HepG2 (cell line): ENCODE results near the gene TRABD. TPM values are rescaled to one million over a fixed set of nuclear protein-coding genes. Genes with fewer than 3 reads are reported as not detected.

Source experiments
- ATAC-seq: fragments of 200-7000 bp; cut with Tn5 transposase; 3 replicates; pipeline ENCODE4 v1.9.1; 2020; ENCODE audit warnings: mild to moderate bottlenecking, moderate library complexity
- BruUV-seq: library from RNA; stranded (reverse); fragments of 400-500 nt; replicated peaks from 2 replicates; lab custom pipeline; 2021; lab: Mats Ljungman, UMichigan
- CTCF ChIA-PET: fragments of 300-600 bp; formaldehyde crosslinking; extraction: SDS; loops from one replicate; lab custom pipeline; 2021; ENCODE audit warnings: low total read pairs, inconsistent platforms, low intra/inter-chr PET ratio; lab: Yijun Ruan, JAX
- POLR2A ChIA-PET: fragments of 350-600 bp; sonication (Branson Sonifier 250); formaldehyde crosslinking; loops from one replicate; lab custom pipeline; 2020; ENCODE audit warnings: antibody characterized with exemption, inconsistent platforms; lab: Yijun Ruan, JAX
- DNase-seq: peaks from one replicate; pipeline ENCODE4 v3.0.0-alpha.2; 2015; ENCODE audit warnings: low spot score
- FAIRE-seq: peaks from 3 replicates; lab custom pipeline; 2011; peaks lifted over from hg19 to GRCh38; lab: Jason Lieb, UNC
- H2AFZ ChIP-seq: one replicate; pipeline ENCODE4 v1.6.1; 2011; ENCODE audit warnings: low read length, inconsistent platforms
- H3K27ac ChIP-seq: fragments of 300-600 bp; 3 replicates; pipeline ENCODE4 v1.8.0; 2011; ENCODE audit warnings: mixed run types, mild to moderate bottlenecking, mixed read lengths, low read length, inconsistent platforms; ENCODE audit not compliant: insufficient read depth; ENCODE audit errors: extremely low read length
- H3K27me3 ChIP-seq, 2 experiments: fragments of 200-600 bp in 1 of 2; 2 replicates in 1 of 2; 3 replicates in 1 of 2; pipeline versions ENCODE4 v1.6.0 to v1.8.0; 2011; ENCODE audit warnings: low read length in 2 of 2, mild to moderate bottlenecking in 2 of 2, moderate library complexity in 2 of 2, inconsistent platforms in 1 of 2; ENCODE audit not compliant: insufficient read depth in 2 of 2, control insufficient read depth in 1 of 2
- H3K36me3 ChIP-seq, 2 experiments: fragments of 200-600 bp in 1 of 2; replicated peaks in 1 of 2; 2 replicates in 1 of 2; 3 replicates in 1 of 2; pipeline versions ENCODE4 v1.5.1 to v1.8.0; 2011; ENCODE audit warnings: low read length in 2 of 2, inconsistent platforms in 1 of 2; ENCODE audit not compliant: insufficient read depth in 2 of 2, control insufficient read depth in 1 of 2
- H3K4me1 ChIP-seq: 2 replicates; pipeline ENCODE4 v1.5.1; 2012; ENCODE audit warnings: low read length, inconsistent platforms; ENCODE audit not compliant: insufficient read depth
- H3K4me2 ChIP-seq: 2 replicates; pipeline ENCODE4 v1.6.0; 2011; ENCODE audit warnings: low read depth, low read length, inconsistent platforms
- H3K4me3 ChIP-seq, 3 experiments: fragments of 200-600 bp in 1 of 3; sonication (generic), shearing (Covaris generic) in 1 of 3; replicated peaks in 1 of 3; 2 replicates each; pipeline ENCODE4 v1.5.1; 2011 to 2016; ENCODE audit warnings: low read length in 3 of 3, inconsistent platforms in 2 of 3, low read depth in 2 of 3, mild to moderate bottlenecking in 2 of 3, control low read depth in 1 of 3, mixed read lengths in 1 of 3; ENCODE audit not compliant: insufficient read depth in 1 of 3
- H3K79me2 ChIP-seq: one replicate; pipeline ENCODE4 v1.6.1; 2011; ENCODE audit warnings: low read length, inconsistent platforms; ENCODE audit not compliant: insufficient read depth
- H3K9ac ChIP-seq: 2 replicates; pipeline ENCODE4 v1.6.0; 2011; ENCODE audit warnings: mild to moderate bottlenecking, low read depth, low read length, inconsistent platforms; ENCODE audit not compliant: insufficient read depth
- H3K9me3 ChIP-seq: 2 replicates; pipeline ENCODE4 v1.5.1; 2012; ENCODE audit warnings: mild to moderate bottlenecking, low read length
- H4K20me1 ChIP-seq: 2 replicates; pipeline ENCODE4 v1.6.0; 2011; ENCODE audit warnings: inconsistent platforms, mild to moderate bottlenecking, low read length, moderate library complexity; ENCODE audit not compliant: insufficient read depth
- AGO2 ChIP-seq: fragments of 200-400 bp; formaldehyde crosslinking; optimal IDR thresholded peaks from 2 replicates; pipeline ENCODE3; 2017; ENCODE audit warnings: mild to moderate bottlenecking, low read depth, low read length, moderate library complexity
- AKAP8 ChIP-seq: sonication (generic); formaldehyde crosslinking; IDR thresholded peaks from 2 replicates; pipeline ENCODE4 v1.5.1; 2020; ENCODE audit warnings: mild to moderate bottlenecking, missing genetic modification reagents
- KDM6A ChIP-seq: IDR thresholded peaks from 2 replicates; pipeline ENCODE4 v1.6.1; 2016; ENCODE audit warnings: low read depth
- POLR2AphosphoS2 ChIP-seq: IDR thresholded peaks from 2 replicates; pipeline ENCODE4 v1.6.1; 2011; ENCODE audit warnings: low read depth, low read length, improper control_type of control experiment
- RBFOX2 ChIP-seq: fragments of 200-400 bp; formaldehyde crosslinking; IDR thresholded peaks from 2 replicates; pipeline ENCODE4 v1.6.1; 2017; ENCODE audit warnings: low read depth, mild to moderate bottlenecking, low read length
- WGBS: methylation state at CpG from one replicate; pipeline ENCODE4 v1.1.6; 2017; ENCODE audit warnings: low lambda C conversion rate; 5-methylcytosine and 5-hydroxymethylcytosine counted together
- in situ Hi-C: cut with HindIII; loops from 2 replicates; pipeline ENCODE4 v1.10.0; 2017; ENCODE audit warnings: low pct_unique_long_range_greater_than_20kb; ENCODE audit not compliant: extremely low pct_ligation_motif_present
- intact Hi-C: fragments of 100-400 bp; cut with micrococcal nuclease; formaldehyde crosslinking; loops from one replicate; pipeline ENCODE4 v1.10.0; 2022; ENCODE audit not compliant: unreplicated experiment
- polyA plus RNA-seq, 8 experiments: library from polyadenylated mRNA; depleted of rRNA in 3 of 8; stranded (reverse) in 7 of 8; unstranded in 1 of 8; fragments of >200 nt; fragmentation: Illumina TruSeq in 4 of 8; extraction: Trizol in 4 of 8; gene quantifications; 2 replicates each; pipeline versions ENCODE4 v1.2.1 to v1.2.3, GENCODE V29; 2011 to 2016; ENCODE audit warnings: low read depth in 4 of 8, missing spikeins in 1 of 8, mixed read lengths in 1 of 8; ENCODE audit not compliant: insufficient read depth in 1 of 8
- total RNA-seq, 5 experiments: library from RNA; depleted of rRNA; stranded (reverse); fragments of >200 nt; fragmentation: Illumina TruSeq; extraction: Trizol; gene quantifications; 2 replicates each; pipeline ENCODE4 v1.2.3, GENCODE V29; 2016; ENCODE audit warnings: low read depth in 1 of 5

Gene TRABD
- total and polyA plus RNA-seq, 2 of the 13 experiments (the other 11 are each of a cell fraction or from before 2014, with no cell fraction given) = 21.5 to 28.9 TPM

- H3K4me3 ChIP-seq = no peak overlapping the region
- in situ Hi-C loops (no loop called here), intact Hi-C loops (no loop called here)
- POLR2A ChIA-PET = no interaction called here
- DNase-seq = no peak
- FAIRE-seq = no peak
- CTCF ChIA-PET = no interaction called here
- no peak overlapping the region for H3K4me2 ChIP-seq
- BruUV-seq = no TSS peak
- H3K4me1 ChIP-seq = no peaks in the 10 kb centered on the region
- H3K27me3 ChIP-seq = no peaks in the 10 kb centered on the region
- H3K9me3 ChIP-seq = no peaks in the 10 kb centered on the region
- H3K79me2 ChIP-seq = peaks cover 5% of the 10 kb centered on the region
- TF ChIP-seq AKAP8 (CRISPR knock-in tag) (0 out of 2 replicates have a peak, but pooled peaks have one; percentile 1), POLR2AphosphoS2 (no peak)
- no peak overlapping the region for H2AFZ ChIP-seq
- H3K36me3 ChIP-seq = peaks cover 20 to 21% of the 10 kb centered on the region in 2 experiments; a peak in 4 of 5 replicates
- no peak for ATAC-seq
- no peaks in the 10 kb centered on the region for H4K20me1 ChIP-seq
- no peak overlapping the region for H3K27ac ChIP-seq
- WGBS = 100% methylated on average over 3 of the region's 8 CpGs
- H3K9ac ChIP-seq = no peak overlapping the region
Observed at GRCh38 chr22:50193621-50194020, 7.9 kb downstream of the TRABD start.

DNA sequence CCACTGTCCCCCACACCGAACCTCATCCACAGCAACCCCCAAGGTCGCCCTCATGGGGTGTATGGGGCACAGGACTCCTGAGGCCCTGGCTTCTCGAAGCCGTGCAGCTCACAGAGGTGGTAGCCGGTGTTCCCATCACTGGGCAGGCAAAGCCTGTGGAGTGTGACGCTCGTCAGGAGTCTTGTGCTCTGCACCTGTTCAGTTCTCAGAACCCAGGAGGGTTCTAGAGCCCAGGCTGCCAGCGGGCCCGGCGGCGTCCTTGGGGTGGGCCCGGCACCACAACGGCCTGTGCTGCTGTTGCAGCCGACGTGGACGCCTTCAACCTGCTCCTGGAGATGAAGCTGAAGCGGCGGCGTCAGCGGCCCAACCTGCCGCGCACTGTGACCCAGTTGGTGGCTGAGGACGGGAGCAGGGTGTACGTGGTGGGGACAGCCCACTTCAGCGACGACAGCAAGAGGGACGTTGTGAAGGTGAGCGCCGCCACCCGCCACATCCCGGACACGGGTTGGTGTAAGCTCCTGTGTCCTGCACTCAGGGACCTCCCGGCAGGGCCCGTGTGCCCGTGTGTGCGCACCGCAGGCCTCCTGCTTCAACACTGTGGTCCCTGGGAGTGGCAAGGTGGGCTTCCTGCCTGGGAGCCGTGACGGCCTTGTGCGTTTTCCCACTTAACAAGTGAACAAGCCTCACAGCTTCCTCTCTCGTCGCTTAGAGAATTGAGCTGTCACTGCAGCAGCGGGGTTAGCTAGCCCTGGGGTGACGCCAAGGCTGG is 8.5 kb downstream of the TRABD start:
- no peak overlapping the region for H3K4me3 ChIP-seq
- BruUV-seq = no TSS peak

More for the DNA sequence above, 8.5 kb downstream of the TRABD start:
- in situ Hi-C loops = no loop called here
- DNase-seq = no peak
- 96% methylated on average over 33 of the region's 44 CpGs for WGBS
- Histone ChIP-seq H3K9ac (no peak overlapping the region), H3K4me2 (no peak overlapping the region), H3K4me1 (no peaks in the 10 kb centered on the region), H3K36me3 (peaks cover 19 to 21% of the 10 kb centered on the region in 2 experiments; a peak in 4 of 5 replicates), H3K27ac (no peak overlapping the region), H3K9me3 (no peaks in the 10 kb centered on the region), H3K27me3 (no peaks in the 10 kb centered on the region), H2AFZ (no peak overlapping the region), H4K20me1 (no peaks in the 10 kb centered on the region), H3K79me2 (peaks cover 2% of the 10 kb centered on the region)
- ChIA-PET CTCF (no interaction called here), POLR2A (no interaction called here)
- TF ChIP-seq RBFOX2 (peak; percentile 46), KDM6A (CRISPR knock-in tag) (no peak), AGO2 (peak; percentile 41)
- intact Hi-C loops = no loop called here
- FAIRE-seq = no peak
- ATAC-seq = no peak
